Colonic mucosa (tissue), 4 donors: Measurements from ENCODE around the gene RPS24. TPM values are rescaled to one million over a fixed set of nuclear protein-coding genes. Genes with fewer than 3 reads are reported as not detected.
A peak's percentile ranks its signal among the peaks of the same experiment; 100 is the strongest.

ENCODE experiments used
- DNase-seq: peaks from one replicate; pipeline ENCODE4 v3.0.0-alpha.2; 2020
- H3K27ac ChIP-seq: fragments of 200-600 bp; one replicate; pipeline ENCODE4 v1.8.0; 2021
- H3K27me3 ChIP-seq: fragments of 200-600 bp; one replicate; pipeline ENCODE4 v1.8.0; 2021
- H3K36me3 ChIP-seq: fragments of 200-600 bp; one replicate; pipeline ENCODE4 v1.8.0; 2021
- H3K4me1 ChIP-seq: fragments of 200-600 bp; one replicate; pipeline ENCODE4 v1.8.0; 2021; ENCODE audit warnings: mild to moderate bottlenecking
- H3K4me3 ChIP-seq: fragments of 200-600 bp; one replicate; pipeline ENCODE4 v1.8.0; 2021
- H3K9ac ChIP-seq, 2 donors: one replicate each; pipeline ENCODE4 v1.7.0; 2013; ENCODE audit warnings: control low read depth in 2 of 2, low read depth in 2 of 2, low read length in 2 of 2
- H3K9me3 ChIP-seq: fragments of 200-600 bp; one replicate; pipeline ENCODE4 v1.8.0; 2021
- CTCF ChIP-seq: fragments of 200-600 bp; IDR thresholded peaks from one replicate; pipeline ENCODE4 v1.8.0; 2022; ENCODE audit warnings: antibody characterized with exemption, mild to moderate bottlenecking
- intact Hi-C: fragments of 100-400 bp; cut with DNase I; formaldehyde crosslinking; loops from one replicate; pipeline ENCODE4 v1.14.1; 2022
- total RNA-seq, 2 donors: library from RNA; stranded (reverse); fragmentation: NEBNext Ultra II Directional in 1 of 2; extraction: Animal tissue kit (Norgen Biotek cat#: 25700) in 1 of 2; gene quantifications; one replicate each; pipeline ENCODE4 v1.2.1, GENCODE V29; 2021
- donor health status: healthy.
- donor health status: DM: no; HTN: no; CAD: no.
- donor health status: DM: no; HTN: no; CAD: no.

RPS24 gene
- total RNA-seq, 2 donors from 2014 or later: 1,326 to 1,370 TPM

DNA sequence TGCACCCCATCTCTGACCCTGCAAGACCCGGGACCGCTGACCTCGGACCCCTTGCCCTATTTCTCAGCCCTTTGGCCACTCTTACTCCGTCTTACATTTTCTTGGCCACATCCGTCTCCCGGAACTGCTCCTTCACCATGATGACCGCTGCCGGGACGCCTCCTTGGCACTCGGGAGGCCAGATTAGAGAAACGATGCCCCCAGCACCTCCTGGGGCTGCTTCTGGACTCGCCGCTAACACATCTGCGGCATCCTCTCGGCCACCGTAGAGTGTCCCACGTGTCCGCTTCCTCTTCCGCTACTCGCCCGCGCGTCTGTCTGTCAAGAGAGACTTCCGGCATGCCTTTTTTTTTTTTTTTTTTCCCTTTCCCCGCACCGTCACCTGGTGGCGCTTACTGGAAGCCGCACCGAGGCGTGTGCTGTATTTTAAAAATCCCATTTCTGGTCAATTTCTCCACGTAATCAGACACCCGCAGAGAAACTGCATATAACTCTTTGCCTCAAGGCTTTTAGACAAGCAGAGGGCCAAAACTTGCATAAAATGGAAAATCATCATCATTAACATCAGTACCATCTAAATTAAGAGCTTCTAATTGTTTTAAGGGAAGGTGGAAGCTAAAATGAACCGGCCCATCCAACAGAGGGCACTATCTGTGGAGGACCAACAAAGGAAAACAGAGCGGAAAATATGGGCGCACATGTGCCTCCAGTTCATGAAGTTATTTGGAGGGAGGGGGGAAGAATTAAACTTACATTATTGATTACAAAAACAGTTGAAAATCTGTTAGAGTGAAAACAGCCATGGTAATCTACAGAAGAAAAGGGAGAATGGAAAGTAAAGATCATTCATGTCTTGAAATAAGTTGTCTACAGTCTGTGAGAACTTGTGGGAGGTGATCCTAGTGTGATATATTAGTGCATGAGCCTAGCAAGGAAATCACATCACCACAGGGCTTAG, 4.1 kb upstream of the RPS24 start, which contains the start of gene POLR3A:
TSS of gene POLR3A (minus strand) at position 247 of the 958 bp plus-strand sequence. CDS start at position 139, 108 bp downstream.
- DNase-seq: peak; percentile 93
- H3K27ac ChIP-seq: peak within 1 kb of the TSS; percentile 82
- intact Hi-C loops: loop anchor here (5.0 to 10.0 kb wide), 2 partner anchors 105 to 182 kb away; partner anchors contain the start of gene DLG5
- H3K27me3 ChIP-seq: no peaks in the 10 kb centered on the region
- peaks cover 10% of the 10 kb centered on the region for H3K4me1 ChIP-seq
- no peaks in the 10 kb centered on the region for H3K36me3 ChIP-seq
- peak within 1 kb of the TSS; percentile 98 for H3K4me3 ChIP-seq
- peak; percentile 60 for TF ChIP-seq CTCF
- H3K9ac ChIP-seq: peak within 1 kb of the TSS; percentile 74 to 85
- no peaks in the 10 kb centered on the region for H3K9me3 ChIP-seq

DNA sequence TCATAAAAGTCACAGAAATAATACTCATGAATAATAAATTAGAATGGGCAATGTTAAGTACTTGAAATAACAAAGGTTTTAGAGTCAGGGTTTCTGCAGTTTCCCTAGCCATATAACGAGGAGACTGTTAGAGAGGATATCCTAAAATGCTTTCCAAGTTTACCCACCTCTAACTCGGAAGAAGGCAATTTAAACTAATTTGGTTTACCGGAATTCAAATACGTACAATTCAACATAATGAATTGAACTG, 351 bp upstream of the RPS24 start:
- DNase-seq: no peak
- H3K9me3 ChIP-seq: no peaks in the 10 kb centered on the region
- peaks cover 13% of the 10 kb centered on the region for H3K36me3 ChIP-seq
- H3K4me1 ChIP-seq: peaks cover 4% of the 10 kb centered on the region
- TF ChIP-seq CTCF: no peak
- peak overlapping the region in 1 of 2 donors; percentile 40 for H3K9ac ChIP-seq
- no peaks in the 10 kb centered on the region for H3K27me3 ChIP-seq
- peak overlapping the region; percentile 48 for H3K27ac ChIP-seq
- intact Hi-C loops: no loop called here
- peak overlapping the region; percentile 76 for H3K4me3 ChIP-seq

DNA sequence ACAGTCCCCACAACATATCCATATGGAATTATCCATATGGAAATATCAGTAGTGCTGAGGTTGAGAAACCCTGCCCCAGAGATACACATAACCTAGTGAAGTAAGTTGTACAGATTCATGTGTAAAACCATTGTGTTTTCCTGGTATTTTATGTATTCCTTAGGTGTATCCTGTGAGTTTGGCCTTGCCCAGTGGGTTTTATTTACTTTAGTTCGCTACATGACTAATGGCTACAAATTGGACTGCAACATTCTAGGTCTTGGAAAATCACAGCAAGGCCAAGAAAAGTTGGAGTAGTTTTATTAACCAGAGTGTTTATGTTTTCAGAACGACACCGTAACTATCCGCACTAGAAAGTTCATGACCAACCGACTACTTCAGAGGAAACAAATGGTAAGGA, 1.4 kb downstream of the RPS24 start:
- H3K9ac ChIP-seq: peak overlapping the region; percentile 46 to 82
- peak overlapping the region; percentile 76 for H3K4me3 ChIP-seq
- DNase-seq: no peak
- H3K4me1 ChIP-seq: no peaks in the 10 kb centered on the region
- H3K27me3 ChIP-seq: no peaks in the 10 kb centered on the region
- intact Hi-C loops: no loop called here
- no peak overlapping the region for H3K27ac ChIP-seq
- no peak for TF ChIP-seq CTCF
- H3K9me3 ChIP-seq: no peaks in the 10 kb centered on the region
- peaks cover 13% of the 10 kb centered on the region for H3K36me3 ChIP-seq

DNA sequence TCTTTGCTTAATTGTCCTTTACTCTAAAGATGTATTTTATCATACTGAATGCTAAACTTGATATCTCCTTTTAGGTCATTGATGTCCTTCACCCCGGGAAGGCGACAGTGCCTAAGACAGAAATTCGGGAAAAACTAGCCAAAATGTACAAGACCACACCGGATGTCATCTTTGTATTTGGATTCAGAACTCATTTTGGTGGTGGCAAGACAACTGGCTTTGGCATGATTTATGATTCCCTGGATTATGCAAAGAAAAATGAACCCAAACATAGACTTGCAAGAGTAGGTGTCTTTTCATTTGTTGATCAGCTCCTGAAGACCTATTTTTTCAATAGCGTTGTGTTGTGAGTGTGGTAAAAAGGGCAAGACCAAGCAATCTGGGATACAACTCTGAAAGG, 1.8 kb downstream of the RPS24 start:
- Histone ChIP-seq H3K36me3 (peaks cover 13% of the 10 kb centered on the region), H3K4me3 (no peak overlapping the region), H3K9me3 (no peaks in the 10 kb centered on the region), H3K27ac (no peak overlapping the region), H3K27me3 (no peaks in the 10 kb centered on the region), H3K4me1 (no peaks in the 10 kb centered on the region), H3K9ac (peak overlapping the region in 1 of 2 donors; percentile 26)
- intact Hi-C loops: no loop called here
- DNase-seq: no peak
- no peak for TF ChIP-seq CTCF

- Histone ChIP-seq H3K9me3 (no peaks in the 10 kb centered on the region), H3K4me3 (no peak overlapping the region), H3K4me1 (no peaks in the 10 kb centered on the region), H3K27me3 (no peaks in the 10 kb centered on the region), H3K9ac (peak overlapping the region in 1 of 2 donors; percentile 26), H3K27ac (no peak overlapping the region), H3K36me3 (peaks cover 13% of the 10 kb centered on the region)
- TF ChIP-seq CTCF: no peak
- DNase-seq: no peak
- intact Hi-C loops: no loop called here
These were observed 2.4 kb downstream of the RPS24 start for GRCh38 chr10:78035933-78036583.
